HG02981 (cell line): ENCODE measurements around the gene ARHGEF12.
"Not testable (repeated sequence)": the region's sequence is repeated elsewhere in the genome, so short reads cannot be mapped to it uniquely, and the experiment has no call there.

Experiments used
- ATAC-seq: cut with Tn5 transposase; IDR thresholded peaks from one replicate; pipeline ENCODE4 v1.9.1; 2021; ENCODE audit warnings: mild to moderate bottlenecking, moderate library complexity; ENCODE audit not compliant: unreplicated experiment

ARHGEF12 gene

GRCh38 chr11:120492486-120492885 lies 156.3 kb downstream of the ARHGEF12 start:
- no peak for ATAC-seq

- ATAC-seq = no peak
These were observed 158.4 kb downstream of the ARHGEF12 start for GRCh38 chr11:120494595-120494994.

- ATAC-seq = no peak
These were observed 162.9 kb downstream of the ARHGEF12 start for GRCh38 chr11:120499088-120499487.

- ATAC-seq = no peak
These were observed 163.6 kb downstream of the ARHGEF12 start for GRCh38 chr11:120499859-120500258.

- no peak for ATAC-seq
These were observed 164.3 kb downstream of the ARHGEF12 start for GRCh38 chr11:120500414-120501071.

- no peak for ATAC-seq
These were observed 165.2 kb downstream of the ARHGEF12 start for GRCh38 chr11:120501440-120501839.

- no peak for ATAC-seq
These were observed 166.0 kb downstream of the ARHGEF12 start for GRCh38 chr11:120501976-120502755.

GRCh38 chr11:120503529-120503928 lies 167.3 kb downstream of the ARHGEF12 start:
- ATAC-seq = not testable (repeated sequence)

- no peak for ATAC-seq
These were observed 169.7 kb downstream of the ARHGEF12 start for GRCh38 chr11:120505801-120506425.

GRCh38 chr11:120509346-120510053 lies 173.3 kb downstream of the ARHGEF12 start:
- ATAC-seq = no peak

- ATAC-seq = no peak
These were observed 174.3 kb downstream of the ARHGEF12 start for GRCh38 chr11:120510406-120511115.

GRCh38 chr11:120511116-120511819 lies 175.1 kb downstream of the ARHGEF12 start, which contains the start of gene GRIK4:
GRIK4 (plus strand) TSS chr11:120511748; CDS start chr11:120660319, 148,571 bp downstream.
- peak; percentile 81 for ATAC-seq

GRCh38 chr11:120511820-120512738 lies 175.9 kb downstream of the ARHGEF12 start:
- no peak for ATAC-seq

- ATAC-seq = no peak
These were observed 176.7 kb downstream of the ARHGEF12 start for GRCh38 chr11:120512739-120513435.

- no peak for ATAC-seq
These were observed 177.5 kb downstream of the ARHGEF12 start for GRCh38 chr11:120513436-120514315.

GRCh38 chr11:120514541-120515121 lies 178.4 kb downstream of the ARHGEF12 start:
- no peak for ATAC-seq

GRCh38 chr11:120515186-120515723 lies 179.0 kb downstream of the ARHGEF12 start:
- ATAC-seq = no peak
